OCI-M2 (cell line): ENCODE results near the gene LAMA5.

ENCODE experiments used
- DNase-seq: peaks from one replicate; lab custom pipeline; 2025; ENCODE audit not compliant: unreplicated experiment; lab: John Stamatoyannopoulos, UW

Gene LAMA5

DNA sequence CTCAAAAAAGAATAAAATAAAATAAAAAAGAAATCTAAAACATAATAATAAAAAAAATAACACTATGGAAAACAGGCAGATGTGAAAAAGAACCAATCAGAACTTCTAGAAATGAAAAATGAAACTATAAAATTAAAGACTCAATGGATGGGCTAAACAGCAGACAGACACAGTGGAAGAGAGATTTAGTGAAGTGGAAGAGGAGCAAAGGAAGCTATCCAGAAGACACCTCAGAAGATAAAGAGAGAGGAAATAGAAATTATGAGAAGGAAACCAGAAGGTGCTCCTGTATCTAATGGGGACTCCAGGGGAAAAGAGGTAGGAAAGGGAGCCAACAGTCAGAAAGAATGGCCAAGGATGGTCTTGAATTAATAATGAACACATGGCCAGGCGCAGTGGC, 18.5 kb downstream of the LAMA5 start:
- no peak for DNase-seq

DNA sequence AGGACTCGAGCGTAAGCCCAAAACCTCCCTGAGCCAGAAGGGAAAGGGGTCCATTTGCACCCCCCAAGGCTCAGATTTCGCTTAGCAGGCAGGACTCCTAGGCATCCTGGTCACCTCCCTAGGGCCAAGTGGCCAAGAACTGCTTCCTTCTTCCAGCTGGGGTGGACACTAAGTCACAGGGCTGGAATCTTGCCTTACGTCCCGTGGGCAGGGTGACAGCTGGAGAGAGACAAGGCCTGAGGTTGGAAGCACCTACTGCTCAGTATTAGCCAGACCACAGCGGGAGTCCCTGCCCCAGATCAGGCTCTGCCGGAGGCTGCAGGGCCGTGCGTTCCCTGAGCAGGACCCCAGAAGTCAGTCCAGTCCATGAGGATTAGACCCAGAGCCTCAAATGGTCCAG, 19.7 kb downstream of the LAMA5 start:
- DNase-seq, result no peak

DNA sequence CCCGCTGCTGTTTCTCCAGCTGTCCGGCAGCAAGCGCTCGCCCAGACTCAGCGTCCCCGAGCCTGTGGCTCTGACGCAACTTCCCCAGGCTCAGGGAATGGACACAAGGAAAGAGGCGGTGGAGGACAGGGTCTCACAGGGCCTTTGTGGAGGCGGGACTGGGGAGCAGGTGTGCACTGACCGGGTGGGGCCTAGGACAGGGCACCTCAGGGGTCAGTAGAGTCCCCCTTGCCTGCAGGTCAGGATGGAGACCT, 20.0 kb downstream of the LAMA5 start:
- DNase-seq, result no peak

DNA sequence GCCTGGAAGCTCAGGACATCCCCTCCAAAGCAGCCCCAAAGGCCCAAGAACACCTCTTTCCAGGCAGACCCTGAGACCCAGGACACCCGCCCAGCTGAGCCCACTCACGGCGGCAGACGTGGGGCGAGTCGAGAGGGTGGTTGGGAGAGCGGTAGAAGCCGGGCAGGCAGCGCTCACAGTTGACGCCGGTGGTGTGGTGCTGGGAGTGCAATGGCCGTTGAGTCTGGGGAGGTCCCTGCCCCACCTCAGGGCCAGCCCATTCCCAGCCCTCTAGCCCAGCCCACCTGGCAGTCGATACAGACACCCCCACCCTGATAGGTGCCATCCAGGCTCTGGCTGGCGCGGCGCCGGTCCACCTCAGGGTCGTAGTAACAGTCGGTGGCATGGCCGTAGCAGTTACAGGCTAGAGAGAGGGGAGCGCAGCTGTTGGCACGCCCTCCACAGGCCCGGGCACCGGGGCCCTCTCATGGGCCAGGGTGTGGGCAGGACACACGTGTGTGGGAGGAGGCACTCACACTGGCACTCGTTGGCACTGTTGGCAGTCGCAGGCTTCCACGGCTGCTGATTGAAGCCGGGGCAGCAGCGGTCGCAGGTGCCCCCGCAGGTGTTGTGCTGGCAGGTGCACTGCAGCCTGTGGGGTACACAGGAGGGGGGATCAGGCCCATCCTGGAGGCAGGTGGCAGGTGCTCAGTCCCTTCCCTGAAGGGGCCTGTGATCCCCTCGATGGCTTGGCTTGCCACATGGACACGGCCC, 20.5 kb downstream of the LAMA5 start:
- DNase-seq, result no peak

DNA sequence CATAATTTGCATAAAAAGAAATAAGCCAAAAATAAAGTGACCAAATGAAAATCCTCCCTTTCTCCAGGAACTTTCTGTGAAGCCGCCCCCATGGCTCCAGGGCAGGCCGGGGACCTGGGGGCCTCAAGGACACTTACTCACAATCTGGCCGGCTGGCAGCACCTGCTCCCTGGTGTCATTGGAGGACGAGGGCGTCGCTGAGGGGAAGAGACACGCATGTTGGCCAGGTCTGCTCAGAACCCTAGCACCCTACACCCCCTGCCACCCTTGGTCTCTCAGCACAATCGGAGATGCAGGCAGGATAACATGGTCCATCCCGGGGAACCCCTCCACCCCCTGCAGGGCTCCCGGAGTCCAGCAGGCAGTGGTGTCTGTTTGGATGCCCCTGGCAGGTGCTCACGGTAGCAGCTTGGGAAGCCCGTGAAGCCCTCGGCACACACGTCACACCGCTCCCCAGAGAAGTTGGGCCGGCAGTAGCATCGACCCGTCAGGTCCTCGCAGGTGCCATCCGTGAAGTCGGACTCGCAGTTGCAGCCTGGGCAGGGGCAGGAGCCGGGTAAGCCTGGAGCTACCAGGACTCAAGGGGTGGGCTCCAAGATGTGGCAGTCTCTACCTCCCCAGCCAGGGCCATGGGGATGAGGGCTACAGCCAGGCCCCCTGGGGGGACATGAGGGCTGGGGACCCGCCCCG, 21.3 kb downstream of the LAMA5 start:
- DNase-seq, result no peak

DNA sequence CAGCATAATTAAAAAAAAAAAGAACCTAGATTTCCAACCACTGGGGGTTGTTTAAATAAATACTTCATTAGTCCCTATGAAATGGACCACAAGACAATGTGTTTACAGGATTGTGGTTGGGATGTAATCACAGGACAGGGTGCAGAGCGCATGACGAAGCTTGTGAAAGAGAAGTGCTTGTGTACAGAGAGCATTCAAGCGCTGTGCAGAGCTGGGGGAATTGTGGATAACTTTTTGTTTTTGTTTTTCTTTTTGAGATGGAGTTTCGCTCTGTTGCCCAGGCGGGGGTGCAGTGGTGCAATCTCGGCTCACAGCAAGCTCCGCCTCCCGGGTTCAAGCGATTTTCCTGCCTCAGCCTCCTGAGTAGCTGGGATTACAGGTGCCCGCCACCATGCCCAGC, 22.3 kb downstream of the LAMA5 start:
- DNase-seq, result no peak

DNA sequence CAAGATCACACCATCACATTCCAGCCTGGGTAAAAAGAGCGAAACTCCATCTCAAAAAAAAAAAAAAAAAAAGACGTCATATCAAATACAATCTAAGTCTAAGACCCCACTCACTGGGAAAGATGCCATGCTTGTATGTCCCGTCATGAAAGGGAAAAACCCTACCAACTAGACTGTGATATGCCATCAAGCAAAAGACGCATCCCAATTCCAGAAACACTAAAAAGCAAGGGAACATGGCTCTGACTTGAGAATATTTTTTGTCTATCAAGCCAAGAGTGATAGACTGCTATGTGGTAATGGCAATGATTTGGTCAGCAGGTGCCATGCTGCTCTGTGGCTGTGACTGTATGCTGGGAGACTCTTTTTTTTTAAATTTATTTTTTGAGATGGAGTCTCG, 23.0 kb downstream of the LAMA5 start:
- DNase-seq, result no peak

DNA sequence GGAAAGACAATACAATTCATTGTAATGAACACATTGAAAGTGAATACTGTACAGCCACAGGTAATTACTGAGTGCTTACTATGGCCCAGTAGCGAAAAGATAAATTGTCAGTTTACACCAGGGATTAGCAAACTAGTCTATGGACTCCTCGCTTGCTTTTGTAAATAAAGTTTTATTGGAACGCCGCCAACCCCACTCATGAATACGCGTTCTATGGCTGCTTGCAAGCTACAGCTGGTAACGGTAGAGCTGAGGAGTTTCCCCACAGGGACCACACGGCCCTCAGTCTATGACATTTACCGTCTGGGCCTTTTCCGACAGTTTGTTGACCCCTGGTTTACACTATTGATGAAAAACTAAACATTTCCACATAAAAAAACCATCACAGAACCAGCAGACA, 24.2 kb downstream of the LAMA5 start:
- DNase-seq, result no peak

DNA sequence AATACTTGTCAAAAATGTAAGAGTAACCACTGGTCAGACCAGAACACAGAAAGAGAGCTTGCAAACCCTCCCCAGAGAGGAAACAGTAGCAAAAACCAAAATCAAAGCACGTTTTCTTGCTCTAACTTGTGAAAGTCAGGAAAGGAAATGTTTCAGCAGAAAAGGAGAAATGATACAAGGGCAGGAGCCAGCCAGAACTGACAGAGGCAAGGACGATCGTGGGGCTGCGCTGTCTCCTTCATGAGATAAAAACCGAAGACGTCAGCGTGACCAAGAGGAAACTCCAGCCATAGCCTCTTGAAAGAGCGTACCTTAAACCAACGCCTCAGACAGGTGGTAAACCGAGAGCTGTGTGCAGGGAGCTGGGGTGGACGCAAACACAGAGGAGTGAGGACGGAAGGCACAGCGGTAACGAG, 27.5 kb downstream of the LAMA5 start:
- DNase-seq, result no peak

DNA sequence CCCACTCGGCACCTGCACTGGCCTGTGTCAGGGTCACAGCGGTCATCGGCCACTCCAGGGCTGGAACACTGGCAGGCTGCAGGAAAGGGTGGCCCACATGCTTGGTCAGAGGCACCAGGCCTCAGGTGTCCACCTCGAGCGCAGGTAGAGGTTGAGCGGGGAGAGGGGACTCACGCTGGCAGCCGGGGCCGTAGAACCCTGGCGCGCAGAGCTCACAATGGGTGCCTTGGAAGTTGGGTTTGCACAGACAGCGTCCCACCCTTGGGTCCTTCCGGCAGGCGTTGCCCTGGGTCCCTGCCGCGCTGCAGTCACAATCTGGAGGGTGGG, 28.9 kb downstream of the LAMA5 start:
- no peak for DNase-seq

DNA sequence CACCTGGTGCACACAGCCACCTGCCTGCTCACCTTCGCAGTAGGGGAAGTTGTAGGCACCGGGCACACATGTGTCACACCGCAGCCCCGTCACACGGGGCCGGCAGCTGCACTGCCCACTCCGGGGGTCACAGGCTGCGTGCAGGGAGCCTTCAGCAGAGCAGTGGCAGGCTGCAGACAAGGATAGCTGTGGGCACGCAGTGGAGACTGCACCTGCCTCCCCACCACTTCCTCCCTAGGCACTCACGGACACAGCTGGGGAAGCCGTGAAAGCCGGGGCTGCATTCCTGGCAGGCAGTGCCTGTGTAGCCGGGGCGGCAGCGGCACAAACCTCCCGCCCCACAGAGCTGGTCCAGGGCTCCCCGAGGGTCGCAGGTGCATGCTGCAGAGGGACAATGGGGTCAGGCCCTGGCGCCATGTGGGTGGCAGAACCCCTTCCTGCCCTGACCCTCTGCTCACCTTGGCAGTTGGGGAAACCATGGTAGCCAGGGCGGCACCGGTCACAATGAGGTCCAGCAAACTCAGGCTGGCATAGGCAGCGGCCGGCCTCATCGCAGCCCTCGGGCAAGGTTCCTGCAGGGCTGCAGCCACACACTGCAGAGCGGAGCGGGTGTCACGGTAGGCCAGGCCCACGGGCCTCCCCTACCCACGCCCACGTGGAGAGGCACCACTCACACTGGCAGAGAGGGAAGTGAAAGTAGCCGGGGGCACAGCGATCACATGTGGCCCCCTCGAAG, 29.4 kb downstream of the LAMA5 start:
- DNase-seq, result no peak

DNA sequence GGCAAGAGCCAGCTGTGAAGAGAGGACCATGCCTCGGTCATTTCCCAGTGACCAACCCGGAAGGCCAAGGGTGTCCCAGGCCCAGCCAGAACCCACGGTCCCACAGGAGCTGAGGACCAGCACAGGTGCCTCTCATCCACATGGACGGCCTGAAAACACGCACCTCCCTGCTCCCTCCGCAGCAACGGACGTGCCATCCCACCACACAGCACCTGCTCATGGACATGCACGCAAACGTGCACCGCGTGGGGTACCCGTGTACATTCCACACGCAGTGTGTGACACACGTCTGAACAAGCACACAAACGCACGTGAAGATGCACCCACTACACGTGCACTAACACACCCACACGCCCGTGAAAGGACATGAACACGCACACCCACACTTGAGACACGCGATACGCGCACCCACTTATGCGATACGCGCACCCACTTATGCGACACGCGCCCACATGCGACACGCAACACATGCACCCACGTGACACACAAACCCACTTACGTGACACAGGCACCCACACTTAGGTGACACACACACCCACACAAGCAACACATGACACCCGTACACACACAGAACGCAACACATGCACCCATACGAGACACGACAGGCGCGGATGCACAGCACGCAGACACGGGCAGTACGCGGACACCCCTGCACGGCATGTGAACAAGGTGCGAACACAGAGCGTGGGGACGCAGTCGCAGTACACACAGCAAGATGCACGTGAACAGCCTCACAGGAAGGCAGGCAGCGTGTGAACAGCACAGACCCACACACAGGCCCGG, 30.1 kb downstream of the LAMA5 start:
- DNase-seq, result no peak

DNA sequence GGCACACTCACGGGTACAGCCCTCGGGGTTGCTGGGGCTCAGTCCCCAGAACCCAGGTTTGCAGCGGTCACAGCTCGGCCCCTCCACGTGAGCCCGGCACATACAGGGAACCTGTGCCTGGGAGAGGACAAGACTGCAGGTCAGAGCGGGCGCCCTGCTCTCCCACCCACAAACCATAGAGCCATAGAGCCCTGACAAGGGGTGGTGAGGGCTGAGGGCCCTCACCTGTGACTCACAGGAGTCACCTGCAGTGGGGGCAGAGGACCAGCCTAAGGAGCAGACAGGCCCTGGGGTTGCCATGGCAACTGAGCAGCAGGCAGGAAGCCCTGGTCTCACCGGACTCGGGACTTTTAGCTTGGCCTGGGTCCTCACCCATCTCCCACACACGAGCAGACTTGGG, 30.8 kb downstream of the LAMA5 start:
- DNase-seq, result no peak

DNA sequence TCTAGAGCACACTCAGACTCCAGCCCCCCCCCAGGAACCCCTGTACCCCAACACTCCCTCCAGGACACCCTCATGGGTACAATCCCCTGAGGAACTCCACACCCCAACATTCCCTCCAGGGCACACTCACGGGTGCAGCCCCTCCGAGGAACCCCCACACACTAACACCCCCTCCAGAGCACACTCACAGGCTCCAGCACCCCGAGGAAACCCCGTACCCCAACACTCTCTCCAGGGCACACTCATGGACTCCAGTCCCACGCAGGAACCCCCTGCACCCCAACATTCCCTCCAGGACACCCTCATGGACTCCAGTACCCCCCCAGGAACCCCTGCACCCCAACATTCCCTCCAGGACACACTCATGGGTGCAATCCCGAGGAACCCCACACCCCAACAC, 31.6 kb downstream of the LAMA5 start:
- DNase-seq, result no peak

DNA sequence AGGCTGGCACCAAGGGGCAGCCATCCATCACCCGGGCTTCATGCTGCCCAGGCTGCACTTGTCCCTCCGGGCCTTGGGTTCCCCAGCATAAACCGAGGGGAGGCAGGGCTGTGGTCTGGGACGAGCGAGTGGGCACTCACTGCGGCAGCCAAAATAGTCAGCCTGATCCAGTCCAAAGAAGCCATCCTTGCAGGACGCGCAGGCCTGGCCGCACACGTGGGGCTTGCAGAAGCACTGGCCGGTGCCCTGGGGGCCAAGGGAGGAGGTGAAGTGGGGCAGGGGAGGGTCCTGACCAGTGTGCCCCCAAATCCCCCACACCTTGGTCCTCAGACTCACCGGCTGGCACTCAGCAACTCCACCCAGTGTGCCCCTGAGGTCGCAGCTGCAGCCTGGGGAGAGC, 32.2 kb downstream of the LAMA5 start:
- DNase-seq, result no peak

DNA sequence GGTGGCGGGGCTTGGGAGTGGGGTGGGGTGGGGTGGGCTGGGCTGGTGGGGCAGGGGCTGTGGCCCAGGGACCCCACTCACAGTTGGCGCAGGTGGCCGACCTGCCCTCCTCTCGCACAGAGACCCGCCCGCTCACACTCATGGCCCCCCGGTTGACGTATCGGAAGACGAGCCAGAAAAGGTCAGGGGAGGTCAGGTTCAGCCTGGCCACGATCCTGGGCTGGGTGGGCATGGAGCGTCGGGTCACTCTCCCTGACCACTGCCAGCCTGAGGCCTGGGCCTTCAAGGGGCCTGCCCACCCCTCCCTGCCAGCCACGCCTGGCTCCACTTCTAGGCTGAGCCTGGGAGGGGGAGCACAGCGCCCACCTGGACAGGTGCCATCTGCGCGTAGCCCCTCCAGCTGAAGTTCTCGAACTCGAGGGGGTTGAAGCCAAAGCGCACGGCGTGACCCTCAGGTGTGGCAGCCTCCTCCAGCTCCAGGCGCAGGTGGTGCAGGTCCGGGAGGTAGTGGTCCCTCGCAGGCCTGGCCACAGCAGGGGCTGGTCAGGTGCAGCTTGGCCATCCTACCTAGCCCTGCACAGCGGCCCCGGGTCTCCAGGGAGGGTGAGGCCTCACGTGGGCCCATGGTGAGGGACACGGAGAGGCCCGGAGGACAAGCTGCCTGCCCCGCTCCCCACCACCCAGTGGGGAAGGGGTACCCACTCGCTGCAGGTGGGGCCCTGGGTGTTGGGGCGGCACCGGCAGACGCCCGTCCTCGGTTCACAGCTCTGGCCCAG, 33.1 kb downstream of the LAMA5 start:
- no peak for DNase-seq

DNA sequence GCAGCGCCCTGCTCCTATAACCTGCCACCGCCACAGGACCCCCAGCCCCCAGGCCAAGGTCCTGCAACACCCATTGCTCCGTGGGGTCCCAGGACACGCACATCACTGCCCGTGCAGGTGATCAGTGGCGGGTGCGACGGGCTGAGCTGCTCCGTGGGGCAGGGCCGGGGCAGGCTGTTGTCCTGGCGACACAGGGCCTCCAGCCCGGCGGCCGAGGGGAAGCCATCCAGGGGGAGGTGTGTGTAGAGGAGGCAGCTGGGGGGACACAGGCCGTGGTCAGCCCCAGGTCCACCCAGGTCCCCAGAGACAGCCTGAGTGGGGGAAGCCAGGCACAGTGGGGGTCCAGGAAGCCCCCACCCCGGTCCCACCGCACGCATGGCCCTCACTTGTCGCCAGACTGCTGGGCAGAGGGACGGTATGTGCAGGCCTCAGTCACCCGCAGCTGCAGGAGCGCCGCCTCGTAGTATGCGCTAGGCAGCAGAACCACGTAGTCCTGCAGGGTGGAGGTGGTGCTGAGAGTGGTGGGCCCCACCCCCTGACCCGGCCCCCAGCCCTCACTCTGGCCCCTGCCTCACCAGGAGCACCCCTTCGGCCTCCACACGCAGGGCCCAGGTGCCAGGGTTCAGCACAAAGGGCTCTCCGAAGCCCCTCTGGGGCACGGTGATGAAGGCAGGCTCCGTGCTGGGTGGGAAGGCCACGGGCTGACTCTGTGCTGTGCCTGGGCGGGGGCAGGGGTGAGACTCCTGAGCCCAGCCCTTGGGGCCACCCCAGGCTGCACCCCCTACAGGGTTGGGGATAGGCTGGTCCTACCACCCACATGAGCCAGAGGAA, 33.9 kb downstream of the LAMA5 start:
- DNase-seq, result no peak

DNA sequence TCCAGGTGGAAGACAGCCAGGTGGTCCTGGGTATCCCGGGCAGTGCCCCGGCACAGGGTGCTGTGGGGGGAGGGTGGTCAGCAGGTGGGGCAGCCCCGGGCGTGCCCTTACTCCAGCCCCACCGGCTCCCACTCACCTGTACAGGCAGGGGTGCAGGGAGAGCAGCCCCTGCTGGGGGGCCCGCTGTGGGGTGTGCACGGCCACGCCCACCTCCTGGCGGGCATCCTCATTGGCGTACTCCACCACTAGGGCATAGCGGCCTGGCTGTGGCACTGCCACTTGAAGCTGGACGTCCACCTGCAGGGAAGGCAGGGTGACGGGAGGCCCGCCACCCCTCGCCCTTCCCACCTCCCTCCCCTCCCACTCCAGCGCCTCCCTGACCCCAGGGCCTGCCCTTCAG, 34.7 kb downstream of the LAMA5 start:
- no peak for DNase-seq

DNA sequence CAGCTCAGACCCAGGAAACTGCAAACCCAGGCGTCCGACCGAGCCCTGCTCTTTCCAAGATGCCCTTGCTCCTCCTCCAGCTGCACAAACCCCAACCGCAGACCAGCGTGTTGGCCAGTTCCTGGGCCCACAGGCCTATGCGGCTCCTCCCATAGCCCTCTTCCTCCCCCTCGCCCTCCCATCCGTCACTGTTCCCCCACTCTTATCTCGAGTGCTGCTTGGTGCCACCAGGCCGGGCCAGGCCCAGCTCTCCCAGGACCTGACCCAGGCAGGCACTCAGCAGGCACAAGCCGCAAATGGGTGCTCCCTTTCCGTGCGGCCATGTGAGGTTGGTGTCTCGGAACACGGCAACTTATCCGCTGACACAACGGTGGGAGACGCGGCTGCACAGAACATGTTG, 35.8 kb downstream of the LAMA5 start:
- no peak for DNase-seq

DNA sequence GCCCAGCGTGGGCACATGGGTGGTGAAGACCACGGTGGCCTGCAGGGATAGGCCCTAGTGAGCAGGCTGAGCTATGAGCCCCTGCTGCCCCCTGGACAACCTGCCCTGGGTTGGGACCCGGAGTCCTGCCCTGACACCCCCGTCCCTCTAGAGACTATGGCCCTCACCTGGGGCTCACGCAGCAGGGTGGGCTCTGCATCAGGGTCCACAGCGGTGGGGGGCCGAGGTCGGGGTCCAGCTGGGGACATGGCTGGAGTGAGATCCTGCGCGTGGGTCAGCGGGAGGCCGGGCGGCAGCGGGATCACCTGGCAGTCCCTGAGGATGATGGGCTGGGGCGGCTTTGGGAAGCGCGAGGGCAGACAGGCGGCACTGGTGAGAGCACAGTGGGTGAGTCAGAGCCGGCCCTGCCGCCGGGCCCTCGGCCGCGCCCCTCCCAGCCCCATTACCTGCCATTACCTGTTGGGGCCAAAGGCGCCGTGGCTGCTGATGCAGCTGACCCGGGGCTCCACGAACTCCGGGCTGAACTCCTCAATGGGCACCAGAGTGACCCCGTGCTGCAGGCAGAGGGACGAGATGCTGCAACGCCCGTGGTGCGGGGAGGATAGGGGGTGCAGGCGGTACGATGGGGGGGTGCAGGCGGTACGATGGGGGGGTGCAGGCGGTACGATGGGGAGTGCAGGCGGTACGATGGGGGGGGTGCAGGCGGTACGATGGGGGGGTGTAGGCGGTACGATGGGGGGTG, 36.4 kb downstream of the LAMA5 start:
- DNase-seq, result no peak
